ENCODE measurements around the gene RERE. TPM values are rescaled to one million over a fixed set of nuclear protein-coding genes. Genes with fewer than 3 reads are reported as not detected.

Gene RERE
- total RNA-seq, 1 experiment from 2014 or later: 161 TPM

DNA sequence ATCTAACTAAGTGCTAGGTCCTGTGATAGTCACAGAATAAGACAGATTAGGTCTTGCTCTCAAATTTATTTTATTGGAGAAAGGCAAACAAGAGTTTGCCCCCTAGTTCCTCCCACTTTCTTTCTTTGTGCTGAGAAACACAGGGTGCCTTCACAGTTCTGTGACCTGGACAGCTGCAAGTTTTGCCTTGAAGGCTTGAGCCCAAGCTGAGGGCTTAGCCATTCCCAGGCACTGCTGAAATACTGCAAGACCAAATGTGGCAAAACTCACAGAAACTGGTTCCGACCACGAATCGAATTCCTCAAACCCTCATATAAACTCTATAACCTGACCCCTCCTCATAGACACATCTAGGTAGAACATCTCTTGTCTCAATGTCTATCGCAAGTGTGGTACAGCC lies 227.9 kb downstream of the RERE start (continued):
- no peak for TF ChIP-seq FOXP4 (CRISPR knock-in tag; IDR thresholded peaks at IDR 0.05)
- TF ChIP-seq SOX15 (CRISPR knock-in tag; IDR thresholded peaks at IDR 0.05): no peak
- TF ChIP-seq TEAD1 (CRISPR knock-in tag; IDR thresholded peaks at IDR 0.05): no peak
- no peak for TF ChIP-seq KAT7 (CRISPR knock-in tag; IDR thresholded peaks at IDR 0.05; ENCODE audit: borderline replicate concordance)
- no peak for TF ChIP-seq FOXP1 (CRISPR knock-in tag; IDR thresholded peaks at IDR 0.05; ENCODE audit: borderline replicate concordance)
- no peak for TF ChIP-seq CBFB (CRISPR knock-in tag; IDR thresholded peaks at IDR 0.05; ENCODE audit: low read depth)

DNA sequence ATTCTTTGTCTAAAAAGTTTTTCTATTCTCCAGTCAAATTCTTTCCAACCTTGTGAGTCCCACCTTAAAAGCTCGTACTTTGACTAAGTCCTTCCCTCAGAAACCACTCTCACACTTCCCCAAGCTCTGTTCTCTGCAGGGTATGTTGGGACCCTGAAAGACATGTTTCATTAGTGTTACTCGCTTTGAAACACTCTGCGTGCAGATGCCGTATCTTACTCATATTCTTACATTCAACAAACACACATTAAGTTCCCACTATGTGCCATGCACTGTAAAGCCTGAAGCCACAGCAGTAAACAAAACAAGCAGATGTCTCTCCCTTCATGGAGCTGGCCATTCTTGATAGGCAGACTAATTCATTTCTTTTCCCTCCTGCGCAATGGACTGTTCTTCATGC lies 229.7 kb downstream of the RERE start:
- ChIA-PET POLR2A (interaction anchor here (0.8 kb wide), 1 partner anchor 216 kb away, joined by 4 read pairs; no protein-coding TSS in a partner anchor), CTCF (interaction anchor here (0.8 to 1.6 kb wide), 5 partner anchors 9 to 275 kb away, joined by 3 read pairs; no protein-coding TSS in a partner anchor)
- Mint-ChIP-seq H3K36me3 (no peaks in the 10 kb centered on the region), H3K27me3 (ENCODE audit: low read depth) (no peaks in the 10 kb centered on the region), H3K27ac (peak overlapping the region; percentile 42), H3K4me3 (no peak overlapping the region), H3K4me1 (peaks cover 60% of the 10 kb centered on the region), H3K9me3 (no peaks in the 10 kb centered on the region)
- ATAC-seq (no peak), DNase-seq (ENCODE audit: low spot score) (no peak)
- TF ChIP-seq PRRX2 (CRISPR knock-in tag; IDR thresholded peaks at IDR 0.05): no peak
- TF ChIP-seq SMAD4 (CRISPR knock-in tag; IDR thresholded peaks at IDR 0.05): no peak
- TF ChIP-seq, protein P1, sequence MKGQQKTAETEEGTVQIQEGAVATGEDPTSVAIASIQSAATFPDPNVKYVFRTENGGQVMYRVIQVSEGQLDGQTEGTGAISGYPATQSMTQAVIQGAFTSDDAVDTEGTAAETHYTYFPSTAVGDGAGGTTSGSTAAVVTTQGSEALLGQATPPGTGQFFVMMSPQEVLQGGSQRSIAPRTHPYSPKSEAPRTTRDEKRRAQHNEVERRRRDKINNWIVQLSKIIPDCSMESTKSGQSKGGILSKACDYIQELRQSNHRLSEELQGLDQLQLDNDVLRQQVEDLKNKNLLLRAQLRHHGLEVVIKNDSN (CRISPR knock-in tag; IDR thresholded peaks at IDR 0.05): no peak
- TF ChIP-seq, protein P2, sequence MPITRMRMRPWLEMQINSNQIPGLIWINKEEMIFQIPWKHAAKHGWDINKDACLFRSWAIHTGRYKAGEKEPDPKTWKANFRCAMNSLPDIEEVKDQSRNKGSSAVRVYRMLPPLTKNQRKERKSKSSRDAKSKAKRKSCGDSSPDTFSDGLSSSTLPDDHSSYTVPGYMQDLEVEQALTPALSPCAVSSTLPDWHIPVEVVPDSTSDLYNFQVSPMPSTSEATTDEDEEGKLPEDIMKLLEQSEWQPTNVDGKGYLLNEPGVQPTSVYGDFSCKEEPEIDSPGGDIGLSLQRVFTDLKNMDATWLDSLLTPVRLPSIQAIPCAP (CRISPR knock-in tag; IDR thresholded peaks at IDR 0.05): no peak
- TF ChIP-seq ZNF416 (CRISPR knock-in tag; IDR thresholded peaks at IDR 0.05): no peak
- TF ChIP-seq FOXJ3 (CRISPR knock-in tag; IDR thresholded peaks at IDR 0.05; ENCODE audit: borderline replicate concordance): no peak
- no peak for TF ChIP-seq ZNF219 (CRISPR knock-in tag; IDR thresholded peaks at IDR 0.05; ENCODE audit: borderline replicate concordance)
- TF ChIP-seq, protein P3, sequence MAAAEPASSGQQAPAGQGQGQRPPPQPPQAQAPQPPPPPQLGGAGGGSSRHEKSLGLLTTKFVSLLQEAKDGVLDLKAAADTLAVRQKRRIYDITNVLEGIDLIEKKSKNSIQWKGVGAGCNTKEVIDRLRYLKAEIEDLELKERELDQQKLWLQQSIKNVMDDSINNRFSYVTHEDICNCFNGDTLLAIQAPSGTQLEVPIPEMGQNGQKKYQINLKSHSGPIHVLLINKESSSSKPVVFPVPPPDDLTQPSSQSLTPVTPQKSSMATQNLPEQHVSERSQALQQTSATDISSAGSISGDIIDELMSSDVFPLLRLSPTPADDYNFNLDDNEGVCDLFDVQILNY (CRISPR knock-in tag; IDR thresholded peaks at IDR 0.05): no peak
- no peak for TF ChIP-seq TEAD4 (CRISPR knock-in tag; IDR thresholded peaks at IDR 0.05)
- no peak for TF ChIP-seq ESRRA (CRISPR knock-in tag; IDR thresholded peaks at IDR 0.05; ENCODE audit: borderline replicate concordance)
- no peak for TF ChIP-seq ATF2 (CRISPR knock-in tag; IDR thresholded peaks at IDR 0.05; ENCODE audit: borderline replicate concordance, low read depth)

- ChIA-PET POLR2A (no interaction called here), CTCF (interaction anchor here (0.6 to 1.1 kb wide), 3 partner anchors 25 to 263 kb away, joined by 3 read pairs; no protein-coding TSS in a partner anchor)
- H3K4me1 Mint-ChIP-seq: peaks cover 48% of the 10 kb centered on the region
- no peak overlapping the region for H3K4me3 Mint-ChIP-seq
- no peaks in the 10 kb centered on the region for H3K9me3 Mint-ChIP-seq
- no peaks in the 10 kb centered on the region for H3K36me3 Mint-ChIP-seq
- DNase-seq (ENCODE audit: low spot score) (no peak), ATAC-seq (no peak)
- H3K27me3 Mint-ChIP-seq (ENCODE audit: low read depth): no peaks in the 10 kb centered on the region
- H3K27ac Mint-ChIP-seq: no peak overlapping the region
- TF ChIP-seq EMX1 (CRISPR knock-in tag; IDR thresholded peaks at IDR 0.05): no peak
- no peak for TF ChIP-seq ZNF138 (CRISPR knock-in tag; conservative IDR thresholded peaks at IDR 0.05)
- no peak for TF ChIP-seq ZNF532 (CRISPR knock-in tag; IDR thresholded peaks at IDR 0.05; ENCODE audit: borderline replicate concordance)
- no peak for TF ChIP-seq CBFB (CRISPR knock-in tag; IDR thresholded peaks at IDR 0.05; ENCODE audit: low read depth)
- TF ChIP-seq ZNF121 (CRISPR knock-in tag; IDR thresholded peaks at IDR 0.05): no peak
- no peak for TF ChIP-seq STAT6 (CRISPR knock-in tag; conservative IDR thresholded peaks at IDR 0.05; ENCODE audit: low read depth)
Observed at GRCh38 chr1:8586438-8586837, 231.0 kb downstream of the RERE start.

Measured in WTC11 (cell line).